Epidermal melanocyte (primary cell): ENCODE results near the gene TTC23L.
"Not testable (repeated sequence)": the region's sequence is repeated elsewhere in the genome, so short reads cannot be mapped to it uniquely, and the experiment has no call there.

Experiments
- DNase-seq: peaks from one replicate; pipeline ENCODE4 v3.0.0; 2011; ENCODE audit warnings: low spot score; ENCODE audit not compliant: insufficient read length

Gene TTC23L, protein sequence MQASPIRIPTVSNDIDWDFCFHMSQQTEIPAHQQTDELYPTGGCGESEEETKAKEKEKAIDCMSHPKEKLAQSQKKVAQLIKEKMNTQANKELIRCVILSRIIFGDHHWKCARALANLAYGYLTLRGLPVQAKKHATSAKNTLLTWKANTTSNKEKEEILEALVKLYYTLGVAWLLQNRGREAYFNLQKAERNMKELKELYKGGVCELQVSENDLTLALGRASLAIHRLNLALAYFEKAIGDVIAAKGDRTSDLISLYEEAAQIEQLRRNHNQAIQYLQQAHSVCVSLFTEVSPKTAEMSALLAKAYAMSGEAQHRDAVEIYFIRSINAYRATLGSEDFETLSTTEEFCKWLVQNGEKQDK

GRCh38 chr5:34838785-34839714, at the start of gene TTC23L:
Gene TTC23L (plus strand): TSS chr5:34839164. CDS start chr5:34840672, 1,508 bp downstream.
- DNase-seq = peak; percentile 70

- no peak for DNase-seq
These were observed 49.3 kb upstream of the TTC23L start for GRCh38 chr5:34789639-34790038.

GRCh38 chr5:34790069-34790468, 48.9 kb upstream of the TTC23L start:
- DNase-seq = no peak

DNA sequence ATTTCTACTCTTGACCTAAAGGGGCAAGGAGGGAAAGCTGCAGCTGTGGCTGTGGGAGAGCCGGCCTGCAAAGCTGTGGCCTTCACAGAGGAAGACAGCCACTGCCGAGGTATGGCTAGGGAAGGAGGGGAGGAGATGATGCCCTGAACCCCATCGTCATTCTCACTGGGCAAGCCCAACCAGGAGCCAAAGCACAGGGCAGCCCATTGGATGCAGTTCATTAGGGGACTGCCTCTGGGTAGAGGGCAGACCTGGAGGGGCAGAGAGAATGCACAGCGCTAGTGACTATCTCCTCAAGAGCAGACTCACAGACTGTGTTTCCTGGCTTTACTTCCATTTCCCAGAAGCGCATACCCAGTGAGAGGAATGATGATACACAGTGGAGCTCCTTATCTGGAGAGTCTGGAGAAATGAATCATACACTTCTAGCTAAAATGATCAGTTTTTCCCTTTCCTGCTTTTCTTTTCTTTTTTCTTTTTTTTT, 47.2 kb upstream of the TTC23L start:
- DNase-seq = no peak

DNA sequence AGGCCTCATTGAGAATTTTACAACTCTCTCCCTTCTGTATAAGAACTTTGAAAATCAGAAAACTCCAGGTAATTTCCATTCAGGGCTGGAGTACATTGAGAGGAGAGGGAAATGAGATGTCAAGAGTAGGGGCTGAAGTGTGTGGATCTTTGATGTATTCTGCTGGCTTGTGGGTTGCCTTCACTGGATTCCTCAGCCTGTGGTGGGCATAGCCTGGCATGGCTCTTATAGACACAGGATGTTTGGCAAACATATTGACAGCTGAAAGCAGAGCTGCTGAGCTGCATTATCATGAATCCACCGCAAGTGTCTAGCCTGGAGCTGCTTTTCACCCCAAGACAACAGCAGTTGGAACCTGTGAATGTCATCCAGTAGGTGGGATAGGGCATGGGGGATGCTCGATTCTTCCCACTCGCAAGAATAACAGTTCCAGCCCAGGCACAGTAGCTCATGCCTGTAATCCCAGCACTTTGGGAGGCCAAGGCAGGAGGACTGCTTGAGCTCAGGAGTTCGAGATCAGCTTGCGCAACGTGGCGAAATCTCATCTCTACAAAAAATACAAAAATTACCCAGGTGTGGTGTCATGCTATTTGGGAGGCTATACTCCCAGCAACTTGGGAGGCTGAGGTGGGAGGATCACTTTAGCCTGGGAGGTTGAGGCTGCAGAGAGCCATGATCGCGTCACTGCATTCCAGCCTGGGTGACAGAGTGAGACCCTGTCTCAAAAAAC, 36.0 kb upstream of the TTC23L start:
- DNase-seq = no peak

- no peak for DNase-seq
These were observed 34.8 kb upstream of the TTC23L start for GRCh38 chr5:34803974-34804732.

GRCh38 chr5:34804913-34805312, 34.1 kb upstream of the TTC23L start:
- no peak for DNase-seq

GRCh38 chr5:34806532-34806931, 32.4 kb upstream of the TTC23L start:
- no peak for DNase-seq

GRCh38 chr5:34811706-34812105, 27.3 kb upstream of the TTC23L start:
- no peak for DNase-seq

DNA sequence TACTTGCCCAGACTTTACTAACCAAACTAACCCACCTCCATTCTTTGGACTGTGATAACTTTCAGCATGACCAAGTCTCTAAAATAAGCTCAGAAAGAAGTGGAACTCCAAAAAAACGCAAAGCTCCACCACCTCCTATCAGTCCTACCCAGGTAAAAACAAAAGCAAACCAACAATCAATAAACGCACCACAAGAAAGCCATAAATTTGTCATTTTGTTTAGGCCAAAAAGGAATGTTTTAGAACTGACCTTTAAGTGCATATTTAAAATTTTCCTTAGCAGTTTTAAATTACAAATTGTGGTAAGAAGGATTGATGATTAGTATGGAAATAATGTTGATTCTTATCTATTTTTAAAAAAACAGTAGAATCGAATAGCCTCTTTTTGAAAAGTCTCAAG, 25.5 kb upstream of the TTC23L start:
- no peak for DNase-seq

DNA sequence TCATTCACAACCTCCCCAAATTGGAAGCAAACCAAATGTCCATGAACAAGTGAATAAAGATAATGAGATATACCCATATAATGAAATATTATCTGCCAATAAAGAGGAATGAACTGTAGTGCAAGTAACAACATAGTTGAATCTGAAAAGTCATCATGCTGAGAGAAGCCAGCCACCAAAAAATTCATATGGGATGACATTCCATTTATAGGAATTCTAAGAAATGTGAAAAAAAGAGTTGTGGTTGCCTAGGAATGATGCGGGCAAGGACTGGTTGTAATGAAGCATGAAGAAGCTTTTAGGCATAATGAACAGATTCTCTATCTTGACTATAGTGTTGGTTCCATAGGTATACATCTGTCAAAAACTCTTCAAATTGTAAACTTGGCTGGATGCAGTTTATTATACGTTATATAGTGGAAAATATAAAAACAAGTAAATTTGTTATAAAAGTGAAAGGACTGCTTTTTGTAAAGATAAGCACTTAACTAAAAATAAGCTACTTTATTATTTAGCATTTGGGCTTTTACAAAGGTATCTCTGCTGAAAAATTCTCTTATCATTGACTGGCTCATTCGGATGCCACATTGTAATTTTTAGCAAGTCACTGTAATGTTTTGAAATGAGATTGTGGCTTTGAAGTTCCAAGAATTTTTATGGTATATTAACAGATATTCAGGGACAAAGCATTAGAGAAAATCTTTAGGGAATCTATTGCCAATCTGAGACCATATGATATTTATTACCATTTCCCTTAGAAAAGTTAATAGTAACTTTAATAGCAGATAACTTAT, 21.2 kb upstream of the TTC23L start:
- no peak for DNase-seq

DNA sequence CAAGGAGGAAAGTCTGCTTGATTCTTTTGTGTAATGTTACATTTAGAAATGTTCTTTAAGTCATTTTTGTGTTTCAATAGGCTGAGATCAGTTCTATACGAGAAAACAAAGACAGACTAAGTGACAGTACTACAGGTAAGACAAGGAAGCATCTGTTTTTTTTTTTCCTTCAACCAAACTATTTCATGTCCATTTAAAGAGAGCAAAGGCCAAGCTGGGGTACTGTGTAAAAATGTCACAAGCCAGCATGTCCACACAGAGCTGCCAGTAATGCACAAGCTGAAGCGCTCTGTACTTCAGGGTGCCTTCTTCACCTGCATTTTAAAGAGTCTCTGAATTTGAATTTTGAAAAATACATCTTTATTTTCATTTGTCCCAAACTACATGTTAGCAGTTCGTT, 20.2 kb upstream of the TTC23L start:
- no peak for DNase-seq

DNA sequence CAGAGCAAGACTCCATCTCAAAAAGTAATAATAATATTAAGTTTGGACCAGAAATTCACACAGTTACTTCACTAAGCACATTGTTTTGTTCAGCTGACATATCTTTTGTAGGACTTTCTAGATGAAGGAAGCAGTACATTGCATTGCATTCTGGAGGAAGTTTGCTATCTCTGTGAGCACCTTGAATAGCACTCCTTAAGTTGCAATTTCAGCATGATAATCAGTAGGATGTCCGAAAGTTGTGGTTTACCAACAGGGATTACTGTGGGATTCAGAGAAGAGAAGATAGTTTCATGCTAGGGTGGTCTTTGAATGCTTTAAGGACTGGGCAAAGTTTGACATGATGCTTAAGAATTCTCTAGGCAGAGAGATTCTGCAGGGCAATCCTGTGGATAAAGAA, 18.4 kb upstream of the TTC23L start:
- DNase-seq = no peak

DNA sequence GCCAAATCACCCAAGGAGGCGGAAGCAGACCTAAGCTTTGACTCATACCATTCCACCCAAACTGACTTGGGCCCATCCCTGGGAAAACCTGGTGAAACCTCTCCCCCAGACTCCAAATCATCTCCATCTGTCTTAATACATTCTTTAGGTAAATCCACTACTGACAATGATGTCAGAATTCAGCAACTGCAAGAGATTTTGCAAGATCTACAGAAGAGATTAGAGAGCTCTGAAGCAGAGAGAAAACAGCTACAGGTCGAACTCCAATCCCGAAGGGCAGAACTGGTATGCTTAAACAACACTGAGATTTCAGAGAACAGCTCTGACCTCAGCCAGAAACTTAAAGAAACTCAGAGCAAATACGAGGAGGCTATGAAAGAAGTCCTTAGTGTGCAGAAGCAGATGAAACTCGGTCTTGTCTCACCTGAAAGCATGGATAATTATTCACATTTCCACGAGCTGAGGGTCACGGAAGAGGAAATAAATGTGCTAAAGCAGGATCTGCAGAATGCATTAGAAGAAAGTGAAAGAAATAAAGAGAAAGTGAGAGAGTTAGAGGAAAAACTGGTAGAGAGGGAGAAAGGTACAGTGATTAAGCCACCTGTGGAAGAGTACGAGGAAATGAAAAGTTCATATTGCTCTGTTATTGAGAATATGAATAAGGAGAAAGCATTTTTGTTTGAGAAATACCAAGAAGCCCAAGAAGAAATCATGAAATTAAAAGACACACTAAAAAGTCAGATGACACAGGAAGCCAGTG, 15.8 kb upstream of the TTC23L start:
- DNase-seq = no peak

DNA sequence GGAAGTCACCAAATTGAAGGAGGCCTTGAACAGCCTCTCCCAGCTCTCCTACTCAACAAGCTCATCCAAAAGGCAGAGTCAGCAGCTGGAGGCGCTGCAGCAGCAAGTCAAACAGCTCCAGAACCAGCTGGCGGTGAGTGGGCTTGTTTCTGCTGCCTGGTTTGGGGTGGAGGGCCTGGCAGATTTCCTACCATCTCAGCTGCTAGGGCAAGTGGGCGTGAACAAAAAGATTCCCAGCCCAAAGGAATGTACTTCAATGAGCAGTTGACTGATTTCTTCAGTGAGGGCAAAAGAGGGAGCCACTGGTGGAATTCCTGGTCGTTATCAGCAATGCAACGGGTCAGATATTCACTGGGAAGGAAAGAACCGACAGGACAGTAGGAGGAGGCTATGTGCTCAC, 12.6 kb upstream of the TTC23L start:
- no peak for DNase-seq

- DNase-seq = no peak
These were observed 11.1 kb upstream of the TTC23L start for GRCh38 chr5:34827588-34828506.

- DNase-seq = not testable (repeated sequence)
These were observed 8.1 kb upstream of the TTC23L start for GRCh38 chr5:34830827-34831226.

DNA sequence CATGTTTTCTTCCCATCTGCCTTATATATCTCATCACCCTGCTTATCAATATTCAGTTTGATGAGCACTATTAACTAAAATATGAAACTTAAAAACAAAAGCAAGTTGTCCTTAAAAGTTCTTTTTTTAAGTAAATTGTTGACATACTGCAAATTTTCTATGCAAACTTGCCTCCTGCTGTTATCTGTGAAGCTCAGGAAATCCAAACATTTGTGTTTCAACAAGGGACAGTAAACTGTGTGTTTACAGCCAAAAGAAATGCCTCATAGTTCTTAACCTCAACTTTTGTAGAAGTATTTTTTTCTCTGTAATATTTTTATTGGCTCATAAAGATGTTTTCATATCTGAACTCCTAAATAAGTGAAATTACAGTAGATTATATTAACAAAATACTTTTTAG, 7.7 kb upstream of the TTC23L start:
- DNase-seq = no peak
